ENCODE measurements around the gene DACH2. TPM values are rescaled to one million over a fixed set of nuclear protein-coding genes. Genes with fewer than 3 reads are reported as not detected.

DACH2 gene
- polyA plus RNA-seq, 1 of the 3 experiments (the other 2 are of a cell fraction) = not detected

DNA sequence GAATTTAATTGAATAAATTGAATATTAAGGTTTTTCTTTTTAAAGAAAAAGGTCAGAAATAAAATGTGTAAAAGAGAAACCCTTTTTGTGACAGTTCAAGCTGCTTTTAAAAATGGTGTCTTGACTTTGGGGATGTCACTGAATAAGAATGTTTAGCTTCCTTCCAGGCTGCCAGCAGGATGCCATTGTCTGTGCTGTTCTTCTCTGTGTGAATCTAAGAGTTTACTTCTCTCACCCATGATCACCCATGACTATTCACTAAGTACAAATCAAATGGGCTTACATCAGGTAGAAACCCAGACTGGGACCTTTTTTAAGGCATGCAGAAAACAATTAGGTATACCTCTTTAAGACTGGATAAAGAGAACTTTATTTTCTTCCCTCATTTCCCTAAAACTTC lies 115.3 kb downstream of the DACH2 start:
- TF ChIP-seq, protein P1, sequence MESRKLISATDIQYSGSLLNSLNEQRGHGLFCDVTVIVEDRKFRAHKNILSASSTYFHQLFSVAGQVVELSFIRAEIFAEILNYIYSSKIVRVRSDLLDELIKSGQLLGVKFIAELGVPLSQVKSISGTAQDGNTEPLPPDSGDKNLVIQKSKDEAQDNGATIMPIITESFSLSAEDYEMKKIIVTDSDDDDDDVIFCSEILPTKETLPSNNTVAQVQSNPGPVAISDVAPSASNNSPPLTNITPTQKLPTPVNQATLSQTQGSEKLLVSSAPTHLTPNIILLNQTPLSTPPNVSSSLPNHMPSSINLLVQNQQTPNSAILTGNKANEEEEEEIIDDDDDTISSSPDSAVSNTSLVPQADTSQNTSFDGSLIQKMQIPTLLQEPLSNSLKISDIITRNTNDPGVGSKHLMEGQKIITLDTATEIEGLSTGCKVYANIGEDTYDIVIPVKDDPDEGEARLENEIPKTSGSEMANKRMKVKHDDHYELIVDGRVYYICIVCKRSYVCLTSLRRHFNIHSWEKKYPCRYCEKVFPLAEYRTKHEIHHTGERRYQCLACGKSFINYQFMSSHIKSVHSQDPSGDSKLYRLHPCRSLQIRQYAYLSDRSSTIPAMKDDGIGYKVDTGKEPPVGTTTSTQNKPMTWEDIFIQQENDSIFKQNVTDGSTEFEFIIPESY (IDR thresholded peaks at IDR 0.05; ENCODE audit: borderline replicate concordance, low read depth) = no peak
- TF ChIP-seq RCOR1 (IDR thresholded peaks at IDR 0.05; ENCODE audit: low read length) = no peak
- TF ChIP-seq EZH2phosphoT487 (IDR thresholded peaks at IDR 0.05; ENCODE audit: borderline replicate concordance, low read depth) = no peak
- no peak for TF ChIP-seq FOSL2 (IDR thresholded peaks at IDR 0.05; ENCODE audit: borderline replicate concordance, low read depth)
- TF ChIP-seq JUND (IDR thresholded peaks at IDR 0.05) = no peak
- no peak for TF ChIP-seq GATA2 (CRISPR knock-in tag; IDR thresholded peaks at IDR 0.05)
- no peak for TF ChIP-seq EP300 (IDR thresholded peaks at IDR 0.05; ENCODE audit: borderline replicate concordance in 1 of 2, low read depth in 1 of 2, low read length in 1 of 2)
- no peak for TF ChIP-seq RFX5 (IDR thresholded peaks at IDR 0.05; ENCODE audit: low read length)
- no peak for TF ChIP-seq TCF12 (IDR thresholded peaks at IDR 0.05)
- TF ChIP-seq, protein P2, sequence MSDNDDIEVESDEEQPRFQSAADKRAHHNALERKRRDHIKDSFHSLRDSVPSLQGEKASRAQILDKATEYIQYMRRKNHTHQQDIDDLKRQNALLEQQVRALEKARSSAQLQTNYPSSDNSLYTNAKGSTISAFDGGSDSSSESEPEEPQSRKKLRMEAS (IDR thresholded peaks at IDR 0.05; ENCODE audit: low read depth) = no peak
- TF ChIP-seq, protein P3, sequence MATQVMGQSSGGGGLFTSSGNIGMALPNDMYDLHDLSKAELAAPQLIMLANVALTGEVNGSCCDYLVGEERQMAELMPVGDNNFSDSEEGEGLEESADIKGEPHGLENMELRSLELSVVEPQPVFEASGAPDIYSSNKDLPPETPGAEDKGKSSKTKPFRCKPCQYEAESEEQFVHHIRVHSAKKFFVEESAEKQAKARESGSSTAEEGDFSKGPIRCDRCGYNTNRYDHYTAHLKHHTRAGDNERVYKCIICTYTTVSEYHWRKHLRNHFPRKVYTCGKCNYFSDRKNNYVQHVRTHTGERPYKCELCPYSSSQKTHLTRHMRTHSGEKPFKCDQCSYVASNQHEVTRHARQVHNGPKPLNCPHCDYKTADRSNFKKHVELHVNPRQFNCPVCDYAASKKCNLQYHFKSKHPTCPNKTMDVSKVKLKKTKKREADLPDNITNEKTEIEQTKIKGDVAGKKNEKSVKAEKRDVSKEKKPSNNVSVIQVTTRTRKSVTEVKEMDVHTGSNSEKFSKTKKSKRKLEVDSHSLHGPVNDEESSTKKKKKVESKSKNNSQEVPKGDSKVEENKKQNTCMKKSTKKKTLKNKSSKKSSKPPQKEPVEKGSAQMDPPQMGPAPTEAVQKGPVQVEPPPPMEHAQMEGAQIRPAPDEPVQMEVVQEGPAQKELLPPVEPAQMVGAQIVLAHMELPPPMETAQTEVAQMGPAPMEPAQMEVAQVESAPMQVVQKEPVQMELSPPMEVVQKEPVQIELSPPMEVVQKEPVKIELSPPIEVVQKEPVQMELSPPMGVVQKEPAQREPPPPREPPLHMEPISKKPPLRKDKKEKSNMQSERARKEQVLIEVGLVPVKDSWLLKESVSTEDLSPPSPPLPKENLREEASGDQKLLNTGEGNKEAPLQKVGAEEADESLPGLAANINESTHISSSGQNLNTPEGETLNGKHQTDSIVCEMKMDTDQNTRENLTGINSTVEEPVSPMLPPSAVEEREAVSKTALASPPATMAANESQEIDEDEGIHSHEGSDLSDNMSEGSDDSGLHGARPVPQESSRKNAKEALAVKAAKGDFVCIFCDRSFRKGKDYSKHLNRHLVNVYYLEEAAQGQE (IDR thresholded peaks at IDR 0.05; ENCODE audit: low read depth, low read length) = no peak
- TF ChIP-seq, protein P4, sequence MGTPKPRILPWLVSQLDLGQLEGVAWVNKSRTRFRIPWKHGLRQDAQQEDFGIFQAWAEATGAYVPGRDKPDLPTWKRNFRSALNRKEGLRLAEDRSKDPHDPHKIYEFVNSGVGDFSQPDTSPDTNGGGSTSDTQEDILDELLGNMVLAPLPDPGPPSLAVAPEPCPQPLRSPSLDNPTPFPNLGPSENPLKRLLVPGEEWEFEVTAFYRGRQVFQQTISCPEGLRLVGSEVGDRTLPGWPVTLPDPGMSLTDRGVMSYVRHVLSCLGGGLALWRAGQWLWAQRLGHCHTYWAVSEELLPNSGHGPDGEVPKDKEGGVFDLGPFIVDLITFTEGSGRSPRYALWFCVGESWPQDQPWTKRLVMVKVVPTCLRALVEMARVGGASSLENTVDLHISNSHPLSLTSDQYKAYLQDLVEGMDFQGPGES (IDR thresholded peaks at IDR 0.05; ENCODE audit: low read depth, low read length) = no peak
- TF ChIP-seq, protein P5, sequence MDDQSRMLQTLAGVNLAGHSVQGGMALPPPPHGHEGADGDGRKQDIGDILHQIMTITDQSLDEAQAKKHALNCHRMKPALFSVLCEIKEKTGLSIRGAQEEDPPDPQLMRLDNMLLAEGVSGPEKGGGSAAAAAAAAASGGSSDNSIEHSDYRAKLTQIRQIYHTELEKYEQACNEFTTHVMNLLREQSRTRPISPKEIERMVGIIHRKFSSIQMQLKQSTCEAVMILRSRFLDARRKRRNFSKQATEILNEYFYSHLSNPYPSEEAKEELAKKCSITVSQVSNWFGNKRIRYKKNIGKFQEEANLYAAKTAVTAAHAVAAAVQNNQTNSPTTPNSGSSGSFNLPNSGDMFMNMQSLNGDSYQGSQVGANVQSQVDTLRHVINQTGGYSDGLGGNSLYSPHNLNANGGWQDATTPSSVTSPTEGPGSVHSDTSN (IDR thresholded peaks at IDR 0.05) = no peak
- no peak for TF ChIP-seq SMC3 (IDR thresholded peaks at IDR 0.05; ENCODE audit: low read depth, low read length)
- no peak for TF ChIP-seq FOXM1 (IDR thresholded peaks at IDR 0.05; ENCODE audit: low read depth)
- TF ChIP-seq MXI1 (IDR thresholded peaks at IDR 0.05; ENCODE audit: low read depth, low read length) = no peak
- TF ChIP-seq NRF1 (IDR thresholded peaks at IDR 0.05; ENCODE audit: low read depth, low read length) = no peak
- TF ChIP-seq TEAD4 (IDR thresholded peaks at IDR 0.05; ENCODE audit: borderline replicate concordance, insufficient read depth) = no peak
- Histone ChIP-seq H3K4me2 (no peak overlapping the region), H3K79me2 (ENCODE audit: insufficient read depth) (no peaks in the 10 kb centered on the region), H3K27me3 (ENCODE audit: insufficient read depth) (no peaks in the 10 kb centered on the region; the same call in 1 of the 2 replicates), H4K20me1 (ENCODE audit: insufficient read depth) (no peaks in the 10 kb centered on the region), H3K9me3 (no peaks in the 10 kb centered on the region), H3K27ac (ENCODE audit: low read depth in 2 of 2, low read length in 1 of 2) (no peak overlapping the region), H3F3A (replicated peaks; ENCODE audit: insufficient read depth) (no peaks in the 10 kb centered on the region), H3K36me3 (replicated peaks in 1 of 2; ENCODE audit: control insufficient read depth in 1 of 2, insufficient read depth in 2 of 2, low read length in 1 of 2) (no peaks in the 10 kb centered on the region), H2AFZ (ENCODE audit: low read depth) (no peak overlapping the region), H3K9ac (no peak overlapping the region), H3K4me3 (ENCODE audit: low read depth in 2 of 2, low read length in 1 of 2) (no peak overlapping the region), H3K9me2 (no peaks in the 10 kb centered on the region), H3K4me1 (ENCODE audit: control insufficient read depth in 1 of 2, insufficient read depth in 2 of 2, low read depth in 1 of 2, low read length in 1 of 2) (no peaks in the 10 kb centered on the region)
- POLR2A ChIA-PET = no interaction called here
- CTCF ChIA-PET = interaction anchor here (1.3 kb wide), 1 partner anchor 38 kb away, joined by 3 read pairs; no protein-coding TSS in a partner anchor
- no peak for DNase-seq
